GM21528 (cell line): ENCODE measurements around the gene CEBPB.

ENCODE experiments used
- ATAC-seq: cut with Tn5 transposase; IDR thresholded peaks from one replicate; pipeline ENCODE4 v1.9.1; 2021; ENCODE audit warnings: mild to moderate bottlenecking, moderate library complexity; ENCODE audit not compliant: unreplicated experiment, low FRiP score

CEBPB gene

GRCh38 chr20:50224052-50224451 lies 33.4 kb downstream of the CEBPB start:
- ATAC-seq = no peak

- ATAC-seq = no peak
Observed at GRCh38 chr20:50224531-50225255, 34.1 kb downstream of the CEBPB start.

GRCh38 chr20:50226093-50226974 lies 35.7 kb downstream of the CEBPB start:
- no peak for ATAC-seq

DNA sequence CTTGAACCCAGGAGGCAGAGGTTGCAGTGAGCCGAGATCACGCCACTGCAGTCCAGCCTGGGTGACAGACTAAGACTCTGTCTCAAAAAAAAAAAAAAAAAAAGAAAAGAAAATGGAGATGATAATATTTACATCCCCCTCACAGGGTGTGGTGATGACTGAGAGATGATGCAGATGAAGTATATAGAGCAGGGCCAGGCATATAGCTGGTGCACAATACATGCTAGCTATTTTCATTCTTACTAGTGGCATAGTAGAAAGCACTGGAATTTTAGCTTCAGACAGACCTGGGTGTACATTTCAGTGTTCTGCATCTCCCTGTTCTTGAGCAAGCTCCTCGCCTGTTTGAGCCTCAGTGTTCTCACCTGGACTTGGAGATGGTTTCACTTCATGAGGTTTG lies 36.9 kb downstream of the CEBPB start:
- no peak for ATAC-seq

- ATAC-seq = no peak
Observed at GRCh38 chr20:50229156-50229607, 38.6 kb downstream of the CEBPB start.

DNA sequence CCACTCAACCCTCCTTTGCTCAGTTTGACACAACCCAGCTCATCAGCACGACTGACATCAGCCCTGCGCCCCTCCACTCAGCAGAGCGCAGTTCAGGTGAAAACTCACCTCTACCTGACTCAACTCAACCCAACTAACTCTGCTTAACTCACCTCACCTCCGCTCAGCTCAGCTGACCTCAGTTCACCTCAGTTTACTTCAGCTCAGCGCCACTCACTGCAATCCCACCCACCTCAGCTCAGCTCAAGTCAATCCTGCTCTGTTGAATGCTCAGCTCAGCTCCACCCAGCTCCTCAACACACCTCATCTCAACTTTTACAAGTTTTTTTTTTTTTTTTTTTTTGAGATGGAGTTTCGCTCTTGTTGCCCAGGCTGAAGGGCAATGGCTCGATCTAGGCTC lies 39.6 kb downstream of the CEBPB start:
- ATAC-seq = no peak

- ATAC-seq = no peak
Observed at GRCh38 chr20:50230871-50231560, 40.4 kb downstream of the CEBPB start.

DNA sequence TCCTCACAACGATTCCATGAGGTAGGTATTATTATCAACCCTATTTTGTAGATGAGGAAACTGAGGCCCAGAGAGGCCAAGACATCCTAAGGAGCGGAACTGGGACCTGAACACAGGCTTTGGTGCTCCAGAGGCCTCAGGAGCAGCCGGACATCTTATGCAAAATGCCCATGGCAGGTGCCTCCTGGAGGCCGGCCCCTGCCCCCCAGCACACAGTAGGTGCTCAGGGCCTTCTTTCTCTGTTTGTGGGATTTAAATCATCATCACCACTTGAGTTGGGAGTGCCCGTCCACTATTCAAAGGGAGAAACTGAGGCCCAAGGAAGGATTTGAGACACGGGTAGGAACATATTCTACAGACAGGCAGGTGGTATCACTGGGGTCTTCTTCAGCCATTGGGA lies 41.2 kb downstream of the CEBPB start:
- no peak for ATAC-seq

DNA sequence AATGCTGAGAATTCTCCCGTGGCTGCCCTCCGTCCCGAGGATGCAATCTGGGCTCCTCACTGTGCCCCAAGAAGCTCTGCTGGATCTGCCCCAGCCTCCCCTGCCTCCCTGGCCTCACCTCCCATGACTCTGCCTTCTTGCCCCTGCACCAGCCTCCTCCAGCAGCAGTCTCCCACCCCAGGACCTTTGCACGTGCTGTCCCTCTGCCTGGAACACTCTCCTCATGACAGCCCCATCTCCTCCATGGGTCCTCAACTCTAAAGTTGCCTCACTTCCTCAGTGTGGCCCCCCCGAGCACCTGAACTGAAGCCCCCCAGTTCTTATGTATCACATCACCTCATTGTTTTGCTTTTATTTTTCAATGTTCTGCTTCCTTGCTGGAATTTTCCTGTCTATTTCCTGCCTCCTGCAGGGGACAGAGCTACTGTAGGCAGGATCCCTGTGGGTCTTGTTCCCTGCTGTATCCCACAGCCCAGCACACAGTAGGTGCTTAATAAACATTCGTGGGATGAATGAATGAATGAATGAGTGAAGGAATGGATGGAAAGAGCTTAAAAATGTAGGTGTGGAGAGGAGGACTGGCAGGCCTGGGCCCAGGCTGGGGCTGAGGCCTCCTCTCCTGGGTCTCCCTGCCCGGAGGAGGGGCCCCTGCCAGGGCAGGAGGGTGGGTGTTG lies 42.2 kb downstream of the CEBPB start:
- ATAC-seq = no peak

GRCh38 chr20:50233325-50234212 lies 42.9 kb downstream of the CEBPB start:
- ATAC-seq = no peak

- ATAC-seq = no peak
Observed at GRCh38 chr20:50234288-50234687, 43.7 kb downstream of the CEBPB start.

- no peak for ATAC-seq
Observed at GRCh38 chr20:50237349-50237748, 46.7 kb downstream of the CEBPB start.

DNA sequence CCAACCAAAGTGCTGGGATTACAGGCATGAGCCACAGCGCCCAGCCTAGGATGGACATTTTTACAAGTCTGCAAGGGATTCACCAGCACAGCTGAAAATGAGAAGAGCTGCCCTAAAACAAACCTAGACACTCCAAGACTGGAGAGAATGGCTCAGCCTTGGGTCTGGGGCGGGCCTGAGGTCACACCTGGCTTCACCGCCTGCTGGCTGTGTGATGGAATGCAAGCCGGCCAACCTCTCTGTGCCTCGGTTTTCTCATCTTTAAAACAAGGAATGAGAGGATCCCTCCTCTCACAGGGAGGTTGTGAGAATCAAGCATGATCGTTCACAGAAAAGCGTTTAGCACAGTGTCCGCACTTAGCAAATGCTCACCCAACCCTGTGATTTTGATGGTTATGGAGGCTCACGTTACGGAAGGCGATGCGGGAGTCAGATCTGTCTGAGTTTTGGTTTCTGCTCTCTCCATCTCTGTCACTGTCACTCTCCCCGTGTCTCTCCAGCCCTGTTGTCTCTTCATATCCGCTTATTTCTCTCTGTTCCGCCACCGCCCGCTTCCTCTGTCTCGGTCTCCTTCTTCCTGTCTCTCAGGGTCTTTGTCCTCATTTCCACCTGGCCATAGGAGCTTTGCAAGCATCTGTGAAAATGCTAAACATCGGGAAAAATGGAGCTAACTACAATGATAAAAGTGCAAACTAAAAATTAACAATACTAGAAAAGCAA lies 47.6 kb downstream of the CEBPB start:
- ATAC-seq = no peak

DNA sequence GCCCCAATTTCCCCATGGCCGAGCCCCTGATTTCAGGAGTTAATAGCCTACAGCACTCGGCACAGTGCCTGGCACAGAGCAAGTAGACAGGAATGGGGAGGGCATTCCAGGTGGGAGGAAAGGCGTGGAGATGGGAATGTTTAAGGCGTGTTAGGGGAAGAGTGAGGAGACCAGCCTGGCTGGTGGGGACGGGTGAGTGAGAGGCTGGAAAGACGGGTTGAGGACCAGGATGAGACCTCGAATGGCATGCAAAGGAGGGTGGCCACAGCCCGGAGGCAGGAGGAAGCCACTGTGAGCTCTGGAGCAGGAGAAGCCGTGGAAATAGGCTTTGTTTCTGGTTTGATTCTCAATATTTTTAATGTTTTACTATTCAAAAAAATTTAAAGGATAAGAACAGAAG lies 49.5 kb downstream of the CEBPB start:
- ATAC-seq = no peak

- ATAC-seq = no peak
Observed at GRCh38 chr20:50242178-50242514, 51.5 kb downstream of the CEBPB start.
